SK-MEL-5 (cell line): ENCODE measurements around the gene SRP54. TPM values are rescaled to one million over a fixed set of nuclear protein-coding genes. Genes with fewer than 3 reads are reported as not detected.
"Not testable (repeated sequence)": the region's sequence is repeated elsewhere in the genome, so short reads cannot be mapped to it uniquely, and the experiment has no call there.

Experiments used
- DNase-seq: peaks from one replicate; pipeline ENCODE4 v3.0.0-alpha.2; 2016; ENCODE audit warnings: low read depth, low spot score
- in situ Hi-C: cut with HindIII; loops from 2 replicates; pipeline ENCODE4 v1.10.0; 2016; ENCODE audit warnings: low sequenced_read_pairs, high pct_unique_total_duplicates, low pct_unique_long_range_greater_than_20kb
- total RNA-seq: library from RNA; depleted of rRNA; stranded (reverse); fragments of >200 nt; shearing (Covaris generic); gene quantifications from 2 replicates; pipeline ENCODE4 v1.2.3, GENCODE V29; 2014

Gene SRP54
- total RNA-seq, 1 experiment from 2014 or later, result 67.2 TPM

DNA sequence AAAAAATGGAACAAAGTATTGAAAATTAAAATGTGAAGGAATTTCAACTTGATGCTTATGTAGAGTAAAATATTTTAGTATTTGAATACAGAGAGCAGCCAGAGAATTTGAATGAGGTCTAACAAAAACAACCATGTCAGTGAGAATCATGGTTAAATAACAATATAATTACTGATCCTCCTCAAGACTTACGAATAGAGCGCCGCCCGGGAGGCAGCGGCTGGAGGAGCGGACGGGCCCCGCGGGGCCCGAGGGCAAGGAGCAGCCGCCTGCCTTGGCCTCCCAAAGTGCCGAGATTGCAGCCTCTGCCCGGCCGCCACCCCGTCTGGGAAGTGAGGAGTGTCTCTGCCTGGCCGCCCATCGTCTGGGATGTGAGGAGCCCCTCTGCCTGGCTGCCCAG is 55.5 kb downstream of the SRP54 start:
- in situ Hi-C loops, DNase-seq: not testable (repeated sequence)

GRCh38 chr14:35042632-35043031 is 59.8 kb downstream of the SRP54 start:
- DNase-seq, result no peak
- in situ Hi-C loops, result no loop called here

- DNase-seq, result no peak
- in situ Hi-C loops, result no loop called here
Observed at GRCh38 chr14:35043046-35043445, 60.3 kb downstream of the SRP54 start.

DNA sequence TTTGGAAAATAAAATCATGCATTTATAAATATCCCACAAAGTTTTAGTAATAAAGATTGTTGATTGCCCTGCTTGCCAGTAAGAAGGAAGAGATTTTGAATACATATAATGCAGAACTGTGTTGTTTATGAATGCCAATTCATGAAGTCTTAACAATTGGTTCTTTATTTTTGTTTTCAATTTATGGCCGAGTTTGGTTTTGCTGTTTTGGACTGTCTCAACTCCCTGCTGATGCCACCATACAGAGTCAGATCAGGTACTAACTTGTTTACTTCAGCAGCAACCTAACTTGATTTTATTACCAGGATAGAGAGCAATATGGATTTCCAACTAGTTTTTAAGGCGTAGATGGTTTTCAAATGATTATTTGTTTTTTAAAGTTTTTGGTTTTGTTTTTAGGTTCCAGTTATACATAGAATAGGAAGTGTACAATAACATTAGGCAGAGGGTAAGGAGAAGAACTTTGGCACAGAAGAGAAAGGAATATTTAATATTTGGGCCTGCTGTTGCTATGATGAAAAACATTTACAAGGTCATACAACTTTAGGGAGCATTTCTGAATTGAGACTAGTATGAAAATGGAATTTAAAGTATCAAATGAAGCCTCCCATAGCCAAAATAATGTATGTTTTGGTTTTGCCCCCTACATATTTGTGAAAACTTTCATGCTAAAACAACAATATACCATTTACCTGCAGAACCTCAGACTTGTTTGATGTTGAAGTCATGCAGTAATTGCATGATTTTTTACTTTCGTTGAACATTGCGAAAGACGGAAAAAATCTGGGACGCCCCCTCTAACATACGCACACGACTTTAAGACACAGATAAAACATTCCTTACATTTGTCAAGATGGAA is 62.4 kb downstream of the SRP54 start:
- DNase-seq, result peak; percentile 55
- in situ Hi-C loops, result no loop called here

DNA sequence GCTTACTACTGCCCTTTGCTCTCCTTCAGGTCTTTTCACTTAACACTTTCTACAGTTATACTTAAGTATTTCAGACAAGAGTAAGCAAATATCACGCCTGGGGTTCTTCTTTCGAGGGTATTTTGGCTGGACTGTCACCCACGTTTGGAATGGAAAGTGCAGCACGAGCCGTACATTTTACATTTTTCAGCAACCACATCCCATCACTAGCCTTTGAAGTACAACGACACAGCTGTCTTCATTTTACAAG is 62.9 kb downstream of the SRP54 start:
- in situ Hi-C loops, result no loop called here
- DNase-seq, result no peak

DNA sequence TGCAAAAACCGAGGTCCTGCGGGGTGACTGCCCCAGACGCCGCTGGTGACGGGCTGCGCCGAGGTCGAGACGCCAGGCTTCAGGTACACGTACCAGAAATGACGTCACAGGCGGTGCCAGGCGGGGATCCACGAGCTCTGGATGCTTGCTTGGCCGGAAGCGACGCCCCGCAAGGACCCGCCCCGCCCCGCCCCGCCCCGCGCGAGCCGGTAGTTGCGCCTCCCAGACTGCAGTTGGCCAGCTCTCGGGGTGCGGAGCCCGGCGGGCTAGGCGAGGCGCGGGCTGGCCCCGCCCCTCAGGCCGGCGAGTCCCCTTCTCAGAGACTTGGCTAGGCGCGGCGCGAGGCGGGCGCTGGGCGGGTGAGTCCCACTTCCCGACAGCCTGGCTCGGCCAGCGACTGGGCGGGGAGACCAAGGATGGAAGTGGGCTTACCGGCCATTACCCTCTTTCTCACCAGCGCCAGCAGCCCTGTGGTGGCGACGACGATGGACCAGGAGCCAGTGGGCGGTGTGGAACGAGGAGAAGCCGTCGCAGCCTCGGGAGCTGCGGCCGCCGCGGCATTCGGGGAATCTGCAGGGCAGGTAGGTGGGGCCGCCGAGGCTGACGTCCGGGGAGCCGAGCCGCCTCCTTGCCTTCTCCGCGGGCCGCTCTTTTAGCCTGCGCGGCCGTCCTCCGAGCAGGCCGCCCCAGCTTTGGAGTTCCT is 63.4 kb downstream of the SRP54 start, which contains the start of gene FAM177A1:
FAM177A1 (plus strand) TSS at position 225 of the 703 bp plus-strand sequence; CDS start at position 417, 192 bp downstream.
- in situ Hi-C loops, result no loop called here
- DNase-seq, result peak; percentile 94

GRCh38 chr14:35046751-35047536 is 64.2 kb downstream of the SRP54 start:
- DNase-seq, result peak; percentile 32
- in situ Hi-C loops, result no loop called here

DNA sequence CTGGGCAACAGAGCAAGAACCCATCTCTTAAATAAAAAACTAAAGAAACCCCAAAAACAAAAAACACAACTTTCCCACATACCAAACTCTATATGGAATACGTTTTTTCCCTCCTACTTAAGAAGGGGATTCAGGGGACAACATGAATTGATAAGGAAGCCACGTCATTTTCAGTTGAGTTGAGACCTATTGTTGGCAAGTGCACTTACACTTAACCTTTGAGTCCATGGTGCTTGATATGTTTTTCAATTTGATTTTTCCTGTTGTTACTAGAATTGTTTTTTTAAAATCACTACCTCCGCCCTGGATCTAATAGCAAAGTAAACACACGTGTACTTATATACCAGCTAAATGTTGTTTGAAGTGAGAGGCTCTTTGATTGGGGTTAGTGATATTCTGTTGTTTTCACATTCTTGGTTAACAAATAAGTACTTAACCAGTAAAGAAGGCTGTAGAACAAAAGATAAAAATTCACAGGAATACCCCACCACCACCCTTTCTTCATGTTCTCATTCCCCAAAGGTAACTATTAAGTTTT is 65.3 kb downstream of the SRP54 start:
- in situ Hi-C loops, result no loop called here
- DNase-seq, result no peak

- peak; percentile 22 for DNase-seq
- in situ Hi-C loops, result no loop called here
Observed at GRCh38 chr14:35050652-35051051, 67.9 kb downstream of the SRP54 start.

GRCh38 chr14:35051796-35052195 is 69.0 kb downstream of the SRP54 start:
- in situ Hi-C loops, result no loop called here
- DNase-seq, result peak; percentile 37

GRCh38 chr14:35052637-35053036 is 69.8 kb downstream of the SRP54 start:
- in situ Hi-C loops, result no loop called here

GRCh38 chr14:35061113-35061791 is 78.5 kb downstream of the SRP54 start:
- in situ Hi-C loops, DNase-seq: not testable (repeated sequence)

More at GRCh38 chr14:35052637-35053036, 69.8 kb downstream of the SRP54 start:
- no peak for DNase-seq

DNA sequence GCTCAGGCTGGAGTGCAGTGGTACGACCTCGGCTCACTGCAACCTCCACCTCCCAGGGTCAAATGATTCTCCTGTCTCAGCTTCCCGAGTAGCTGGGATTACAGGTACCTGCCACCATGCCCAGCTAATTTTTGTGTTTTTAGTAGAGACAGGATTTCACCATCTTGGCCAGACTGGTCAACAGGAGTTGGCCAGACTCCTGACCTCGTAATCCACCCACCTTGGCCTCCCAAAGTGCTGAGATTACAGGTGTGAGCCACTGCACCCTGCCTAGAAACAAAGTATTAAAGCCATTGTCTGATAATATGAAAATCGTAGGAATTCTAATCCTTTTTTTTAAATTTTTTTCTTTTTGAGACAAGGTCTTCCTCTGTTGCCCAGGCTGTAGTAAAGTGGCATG is 82.9 kb downstream of the SRP54 start:
- in situ Hi-C loops, DNase-seq: not testable (repeated sequence)

DNA sequence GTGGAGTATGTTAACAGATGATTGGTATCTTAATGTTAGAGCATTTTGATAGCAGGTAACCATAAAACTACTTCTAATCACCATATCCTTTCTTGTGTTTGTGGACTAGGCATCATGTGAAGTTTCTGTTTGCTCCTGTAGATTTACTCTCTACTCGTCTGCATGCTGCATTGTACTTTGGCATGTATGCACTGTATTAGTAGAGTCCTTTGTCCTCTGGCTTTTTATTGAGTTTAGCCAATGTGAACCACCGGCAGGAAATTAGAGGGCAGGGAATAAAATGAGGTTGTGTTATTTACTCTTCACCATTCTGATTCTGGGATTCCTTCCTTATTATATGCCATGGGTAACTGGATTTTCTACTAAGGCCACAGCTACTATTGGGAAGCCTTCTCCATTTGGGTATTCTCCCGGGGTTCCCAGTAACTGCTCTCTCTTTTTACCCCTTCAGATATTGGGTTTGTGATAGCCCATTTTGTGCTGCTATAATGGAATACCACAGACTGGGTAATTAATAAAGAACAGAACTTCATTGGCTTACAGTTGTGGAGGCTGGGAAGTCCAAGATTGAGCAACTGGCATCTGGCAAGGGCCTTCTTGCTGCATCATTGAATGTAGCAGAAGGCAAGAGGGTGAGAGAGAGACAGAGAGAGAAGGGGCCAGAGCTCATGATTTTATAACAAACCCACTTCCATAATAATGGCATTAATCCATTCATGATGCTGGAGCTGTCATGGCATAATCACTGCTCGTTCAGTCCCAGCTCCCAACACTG is 85.6 kb downstream of the SRP54 start:
- DNase-seq, result no peak
- in situ Hi-C loops, result no loop called here

- no peak for DNase-seq
- in situ Hi-C loops, result no loop called here
Observed at GRCh38 chr14:35072226-35072625, 89.4 kb downstream of the SRP54 start.

- DNase-seq, result no peak
- in situ Hi-C loops, result no loop called here
Observed at GRCh38 chr14:35073486-35073885, 90.7 kb downstream of the SRP54 start.

GRCh38 chr14:35078082-35078481 is 95.3 kb downstream of the SRP54 start:
- DNase-seq, result no peak
- in situ Hi-C loops, result no loop called here
